HG02759 (cell line): ENCODE measurements around the gene CELSR1.
"Not testable (repeated sequence)": the region's sequence is repeated elsewhere in the genome, so short reads cannot be mapped to it uniquely, and the experiment has no call there.

ENCODE experiments used
- ATAC-seq: cut with Tn5 transposase; IDR thresholded peaks from one replicate; pipeline ENCODE4 v1.9.1; 2021; ENCODE audit warnings: mild to moderate bottlenecking, moderate library complexity; ENCODE audit not compliant: unreplicated experiment

CELSR1 gene

DNA sequence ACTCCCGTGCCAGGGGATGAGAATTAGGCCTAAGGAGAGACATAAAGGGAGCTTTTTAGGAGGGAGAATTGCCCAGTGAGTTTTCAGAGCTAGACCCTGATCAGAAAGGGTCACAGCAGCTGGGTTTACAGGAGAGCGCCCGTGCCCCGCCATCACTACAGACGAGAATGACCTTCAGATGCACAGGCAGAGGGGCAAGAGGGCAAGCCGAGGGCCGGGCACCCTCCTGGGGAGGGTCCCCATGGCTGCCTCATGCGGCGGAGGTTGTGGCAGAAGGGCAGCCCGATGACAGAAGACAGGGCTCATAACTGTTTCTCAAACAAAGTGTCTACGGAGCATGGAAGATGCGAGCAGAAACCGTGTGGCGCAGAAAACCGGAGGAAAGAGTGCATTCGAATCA is 129.7 kb downstream of the CELSR1 start:
- ATAC-seq: no peak

- ATAC-seq: no peak
These were observed 130.6 kb downstream of the CELSR1 start for GRCh38 chr22:46406791-46407190.

DNA sequence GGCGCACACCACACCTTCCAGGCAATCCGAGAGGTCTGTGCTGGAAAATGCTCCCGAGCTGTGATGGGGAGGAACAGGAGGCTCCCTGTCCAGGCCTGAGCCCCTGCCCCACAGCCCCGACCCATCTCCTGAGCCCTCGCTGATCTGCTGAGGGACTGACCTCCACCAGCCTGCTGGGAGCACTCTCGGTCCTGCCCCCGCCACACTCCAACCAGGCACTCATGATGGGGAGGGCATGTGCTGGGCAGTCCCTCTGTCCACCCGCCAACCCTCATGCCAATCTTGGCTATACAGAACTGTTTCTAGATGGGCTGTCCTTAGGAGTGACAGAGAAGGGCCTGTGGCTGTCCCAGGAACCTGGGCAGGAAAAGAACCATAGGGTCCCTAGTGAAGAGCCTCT is 131.1 kb downstream of the CELSR1 start:
- ATAC-seq: no peak

GRCh38 chr22:46405901-46406300 is 131.5 kb downstream of the CELSR1 start:
- ATAC-seq: no peak

- ATAC-seq: not testable (repeated sequence)
These were observed 133.5 kb downstream of the CELSR1 start for GRCh38 chr22:46403880-46404279.

- no peak for ATAC-seq
These were observed 134.9 kb downstream of the CELSR1 start for GRCh38 chr22:46402505-46402904.

DNA sequence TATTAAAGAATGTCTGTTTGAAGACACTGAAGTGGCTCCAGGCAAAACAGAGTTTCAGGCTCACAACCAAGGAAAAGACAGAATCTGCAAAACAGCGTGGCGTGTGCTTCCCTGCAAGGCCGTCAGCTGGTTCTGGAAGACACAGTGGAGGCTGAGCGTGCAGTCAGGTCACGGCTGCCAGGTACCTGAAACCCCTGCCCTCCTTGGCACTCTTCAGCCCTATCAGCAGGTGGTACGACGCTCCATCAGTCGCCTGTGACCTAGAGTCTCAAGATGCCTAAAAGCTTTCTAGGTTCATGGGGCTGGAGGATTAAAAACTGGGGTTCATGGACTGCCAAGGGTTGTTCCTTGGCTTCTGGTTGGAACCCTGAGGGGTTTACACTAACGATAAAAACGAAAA is 136.1 kb downstream of the CELSR1 start:
- ATAC-seq: no peak

DNA sequence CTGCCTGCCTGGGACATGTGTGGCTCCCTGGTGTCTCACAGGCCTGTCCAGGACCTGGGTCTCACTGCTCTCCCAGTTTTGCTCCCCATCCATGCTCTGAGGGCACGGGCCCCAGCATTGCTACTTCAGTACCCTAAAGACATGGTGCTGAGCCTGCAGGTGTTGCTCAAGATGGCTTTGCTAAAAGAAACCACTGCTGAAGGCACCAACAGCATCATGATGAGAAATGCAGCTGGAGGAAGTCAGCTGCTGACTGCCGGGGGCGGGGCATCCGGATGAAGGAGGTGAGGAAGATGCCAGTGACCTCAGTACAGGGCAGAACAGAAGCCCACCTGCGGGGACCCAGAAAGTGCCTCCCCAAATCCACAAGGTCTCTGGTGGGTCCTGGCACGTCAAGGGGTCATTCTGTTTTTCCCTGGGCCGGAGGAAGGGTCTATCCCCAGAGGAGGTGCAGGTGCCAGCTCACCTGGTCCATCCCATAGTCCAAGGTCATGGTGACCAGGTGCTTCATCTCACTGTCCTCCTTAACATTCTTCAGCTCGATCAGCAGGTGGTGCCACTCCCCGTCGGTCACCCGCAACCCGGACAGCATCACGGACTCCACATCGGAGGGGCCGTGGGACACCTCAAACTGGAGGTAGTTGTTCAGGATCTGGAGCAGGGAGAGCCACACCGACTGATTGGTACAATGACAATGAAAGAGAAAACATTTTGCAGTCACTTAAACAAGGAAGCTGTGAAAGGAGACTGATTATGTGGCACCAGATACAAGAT is 138.0 kb downstream of the CELSR1 start:
- ATAC-seq: no peak

- no peak for ATAC-seq
These were observed 139.5 kb downstream of the CELSR1 start for GRCh38 chr22:46397951-46398350.

GRCh38 chr22:46397514-46397913 is 139.9 kb downstream of the CELSR1 start:
- ATAC-seq: no peak

DNA sequence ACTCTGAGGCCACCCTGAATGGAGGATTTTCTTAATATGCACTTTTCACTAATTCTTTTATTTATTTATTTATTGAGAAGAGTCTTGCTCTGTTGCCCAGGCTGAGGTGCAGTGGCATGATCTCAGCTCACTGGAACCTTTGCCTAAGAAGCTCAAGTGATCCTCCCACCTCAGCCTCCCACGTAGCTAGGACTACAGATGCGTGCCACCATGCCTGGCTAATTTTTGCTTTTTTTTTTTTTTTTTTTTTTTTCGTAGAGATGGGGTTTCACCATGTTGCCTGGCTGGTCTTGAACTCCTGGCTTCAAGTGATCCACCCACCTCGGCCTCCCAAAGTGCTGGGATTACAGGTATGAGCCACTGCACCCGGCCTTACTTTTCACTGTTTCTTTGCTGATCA is 140.4 kb downstream of the CELSR1 start:
- ATAC-seq: not testable (repeated sequence)

GRCh38 chr22:46395145-46395544 is 142.3 kb downstream of the CELSR1 start:
- no peak for ATAC-seq

GRCh38 chr22:46394622-46395021 is 142.8 kb downstream of the CELSR1 start:
- no peak for ATAC-seq

DNA sequence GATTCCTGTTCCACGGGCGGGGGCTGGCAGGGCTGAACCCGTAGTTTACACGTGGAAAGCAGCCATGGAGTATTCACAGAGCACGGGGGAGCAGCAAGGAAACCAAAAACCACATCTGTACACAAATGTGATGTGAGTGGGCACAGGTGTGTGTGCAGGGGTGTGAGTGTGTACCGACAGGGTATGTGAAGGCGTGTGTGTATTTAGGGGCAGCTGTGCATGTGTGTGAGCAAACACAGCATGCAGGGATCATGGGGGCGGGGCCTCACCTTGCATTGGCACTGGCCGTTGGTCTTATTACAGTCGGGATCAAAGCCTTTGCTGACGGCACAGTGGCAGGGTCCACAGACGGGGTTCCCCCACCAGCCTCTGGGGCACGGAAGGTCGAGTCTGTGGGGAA is 143.5 kb downstream of the CELSR1 start:
- ATAC-seq: no peak

DNA sequence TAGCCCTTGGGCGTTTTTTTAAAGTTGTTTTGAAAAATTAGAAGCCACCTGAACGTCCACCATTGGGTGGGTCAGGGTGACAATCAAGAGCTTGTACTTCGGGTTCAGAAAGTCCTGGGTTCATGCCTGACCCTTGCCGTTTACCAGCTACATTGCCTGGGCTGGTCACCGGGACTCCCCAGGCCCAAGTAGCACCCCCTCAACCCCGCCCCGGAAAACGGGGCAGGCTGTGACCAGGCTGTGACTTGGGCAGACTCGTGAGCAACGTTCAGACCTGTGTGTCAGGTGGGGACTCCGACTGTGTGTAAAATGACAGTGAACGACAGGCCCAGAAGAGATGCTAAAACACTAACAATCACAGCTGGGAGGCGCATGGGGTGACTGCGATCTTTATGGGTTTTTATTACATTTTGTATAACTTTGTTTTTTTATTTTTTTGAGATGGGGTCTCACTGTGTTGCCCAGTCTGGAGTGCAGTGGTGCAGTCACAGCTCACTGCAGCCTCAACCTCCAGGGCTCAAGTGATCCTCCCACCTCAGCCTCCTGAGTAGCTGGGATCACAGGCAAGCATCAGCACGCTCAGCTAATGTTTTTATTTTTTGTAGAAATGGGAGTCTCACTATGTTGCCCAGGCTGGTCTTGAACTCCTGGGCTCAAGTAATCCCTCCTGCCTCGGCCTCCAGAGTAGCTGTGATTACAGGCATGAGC is 145.1 kb downstream of the CELSR1 start:
- no peak for ATAC-seq

GRCh38 chr22:46391486-46392136 is 145.8 kb downstream of the CELSR1 start:
- no peak for ATAC-seq

- no peak for ATAC-seq
These were observed 146.6 kb downstream of the CELSR1 start for GRCh38 chr22:46390652-46391301.

DNA sequence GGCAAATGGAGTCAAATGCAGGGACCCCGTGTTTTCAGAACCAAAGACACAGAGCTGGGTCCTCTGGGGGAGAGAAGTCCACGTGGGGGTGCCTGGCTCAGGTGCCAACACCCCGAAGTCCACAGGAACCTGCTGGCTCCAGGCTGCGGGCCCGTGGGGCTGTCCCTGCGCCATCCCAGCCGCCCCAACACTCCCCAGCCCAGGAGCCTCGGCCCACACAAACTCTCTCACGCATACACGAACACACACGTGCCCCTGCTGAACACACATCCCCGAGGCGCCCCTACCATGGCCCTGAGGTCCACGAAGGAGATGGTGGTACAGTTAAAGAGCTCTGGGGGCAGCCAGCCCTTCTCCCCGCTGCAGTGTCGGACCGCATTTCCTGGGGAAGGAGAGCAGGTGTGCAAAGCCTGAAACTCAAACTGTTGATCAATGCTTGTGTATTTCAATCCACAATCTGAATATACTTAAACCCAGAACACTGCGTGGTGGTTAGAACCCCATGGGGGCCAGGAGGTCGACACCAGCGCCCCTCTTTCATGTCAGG is 147.2 kb downstream of the CELSR1 start:
- no peak for ATAC-seq

- no peak for ATAC-seq
These were observed 148.3 kb downstream of the CELSR1 start for GRCh38 chr22:46389081-46389480.

DNA sequence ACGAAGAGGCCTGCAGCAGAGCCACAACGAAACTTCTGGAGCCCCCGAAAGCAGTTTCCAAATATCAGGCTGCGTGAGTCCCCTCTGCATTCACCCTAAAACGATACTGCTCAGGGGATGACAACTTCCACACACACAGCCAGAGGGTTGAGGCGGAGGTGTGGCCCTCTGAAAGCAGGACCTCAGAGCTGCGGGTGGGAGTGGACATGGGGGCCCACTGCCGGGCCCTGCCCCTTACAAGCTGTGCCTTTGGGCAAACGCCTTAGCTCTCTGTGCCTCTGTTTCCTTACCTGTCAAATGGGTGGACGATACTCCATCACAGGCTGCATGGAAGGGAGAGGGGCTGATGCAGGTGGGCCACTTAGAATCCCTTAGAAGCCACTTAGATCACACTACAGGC is 148.8 kb downstream of the CELSR1 start:
- no peak for ATAC-seq

GRCh38 chr22:46387748-46388147 is 149.7 kb downstream of the CELSR1 start:
- ATAC-seq: no peak
